Mesendoderm (in vitro differentiated cells): Measurements from ENCODE around the gene A4GNT.

Experiments
- DNase-seq: peaks from one replicate; pipeline ENCODE4 v3.0.0; 2013
- H2AK5ac ChIP-seq: 2 replicates; pipeline ENCODE4 v1.6.1; 2013; ENCODE audit warnings: low read length, inconsistent platforms
- H2BK120ac ChIP-seq: 2 replicates; pipeline ENCODE4 v1.6.1; 2013; ENCODE audit warnings: low read depth, mild to moderate bottlenecking, low read length, moderate library complexity, mixed read lengths
- H2BK15ac ChIP-seq: replicated peaks from 2 replicates; pipeline ENCODE4 v1.6.1; 2013; ENCODE audit warnings: low read depth, mild to moderate bottlenecking, moderate library complexity
- H2BK5ac ChIP-seq: 2 replicates; pipeline ENCODE4 v1.6.1; 2013; ENCODE audit warnings: low read length, inconsistent platforms
- H3K18ac ChIP-seq: 2 replicates; pipeline ENCODE4 v1.6.1; 2013; ENCODE audit warnings: mild to moderate bottlenecking, low read length, mixed read lengths
- H3K23ac ChIP-seq: one replicate; pipeline ENCODE4 v1.6.1; 2013; ENCODE audit warnings: low read length
- H3K27ac ChIP-seq: 2 replicates; pipeline ENCODE4 v1.5.1; 2013; ENCODE audit warnings: low read depth, mild to moderate bottlenecking, inconsistent platforms, low read length, moderate library complexity
- H3K27me3 ChIP-seq: 2 replicates; pipeline ENCODE4 v1.6.1; 2013; ENCODE audit warnings: low read length, control low read depth, mild to moderate bottlenecking, inconsistent platforms; ENCODE audit not compliant: insufficient read depth, poor library complexity
- H3K36me3 ChIP-seq: 2 replicates; pipeline ENCODE4 v1.6.1; 2013; ENCODE audit warnings: low read length, inconsistent platforms; ENCODE audit not compliant: control insufficient read depth, insufficient read depth
- H3K4ac ChIP-seq: one replicate; pipeline ENCODE4 v1.6.1; 2013; ENCODE audit warnings: low read depth, mild to moderate bottlenecking, low read length, moderate library complexity
- H3K4me1 ChIP-seq: 2 replicates; pipeline ENCODE4 v1.6.1; 2013; ENCODE audit warnings: low read depth, low read length, inconsistent platforms; ENCODE audit not compliant: control insufficient read depth
- H3K4me2 ChIP-seq: 2 replicates; pipeline ENCODE4 v1.6.1; 2013; ENCODE audit warnings: low read length
- H3K4me3 ChIP-seq: 2 replicates; pipeline ENCODE4 v1.5.1; 2013; ENCODE audit warnings: mild to moderate bottlenecking, low read length
- H3K56ac ChIP-seq: one replicate; pipeline ENCODE4 v1.6.1; 2013; ENCODE audit warnings: low read length
- H3K79me1 ChIP-seq: 2 replicates; pipeline ENCODE4 v1.6.1; 2013; ENCODE audit warnings: low read length, inconsistent platforms
- H3K79me2 ChIP-seq: 2 replicates; pipeline ENCODE4 v1.6.1; 2013; ENCODE audit warnings: mild to moderate bottlenecking, low read length; ENCODE audit not compliant: control insufficient read depth, insufficient read depth
- H3K9ac ChIP-seq: 2 replicates; pipeline ENCODE4 v1.6.1; 2013; ENCODE audit warnings: low read length, inconsistent platforms
- H4K5ac ChIP-seq: one replicate; pipeline ENCODE4 v1.6.1; 2013; ENCODE audit warnings: low read length
- H4K8ac ChIP-seq: one replicate; pipeline ENCODE4 v1.6.1; 2013; ENCODE audit warnings: low read depth, mild to moderate bottlenecking, control low read depth, low read length, moderate library complexity
- WGBS: extraction: QIAGEN DNeasy Blood & Tissue Kit; methylation state at CpG from one replicate; pipeline ENCODE4 v1.1.7; 2013; ENCODE audit warnings: low lambda C conversion rate, missing lambda C conversion rate; ENCODE audit not compliant: insufficient coverage; ENCODE audit errors: extremely low coverage; 5-methylcytosine and 5-hydroxymethylcytosine counted together

A4GNT gene

DNA sequence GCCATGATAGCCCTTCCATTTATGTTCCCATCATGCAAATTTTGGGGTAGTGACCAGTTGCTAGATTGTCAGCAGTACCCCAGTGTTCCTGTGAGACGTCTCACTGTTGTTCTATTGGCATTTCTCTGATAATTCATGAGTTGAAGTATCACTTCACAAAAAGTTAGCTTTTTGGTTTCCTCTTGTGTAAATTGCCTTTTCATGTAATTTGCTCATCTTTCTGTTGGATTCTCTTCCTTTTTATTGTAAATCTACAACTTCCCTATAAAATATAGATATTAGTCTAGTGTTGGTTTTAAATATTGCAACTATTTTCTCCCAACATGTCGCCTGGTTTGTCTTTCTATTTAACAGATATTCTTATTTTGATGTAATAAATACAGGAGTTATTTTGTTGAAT lies 7.5 kb upstream of the A4GNT start:
- H3K4ac ChIP-seq, result no peak overlapping the region
- H3K27me3 ChIP-seq, result no peaks in the 10 kb centered on the region
- no peak overlapping the region for H2BK120ac ChIP-seq
- H2AK5ac ChIP-seq, result no peak overlapping the region
- H3K4me2 ChIP-seq, result no peak overlapping the region
- H3K56ac ChIP-seq, result no peak overlapping the region
- H3K27ac ChIP-seq, result no peak overlapping the region
- H3K36me3 ChIP-seq, result no peaks in the 10 kb centered on the region
- peaks cover 2% of the 10 kb centered on the region for H3K4me1 ChIP-seq
- H3K23ac ChIP-seq, result no peak overlapping the region
- no peaks in the 10 kb centered on the region for H3K79me1 ChIP-seq
- no peak overlapping the region for H3K9ac ChIP-seq
- H3K18ac ChIP-seq, result no peak overlapping the region
- no peaks in the 10 kb centered on the region for H3K79me2 ChIP-seq
- H3K4me3 ChIP-seq, result no peak overlapping the region
- H2BK15ac ChIP-seq, result no peak overlapping the region
- no CpG with 5 or more reads among the region's 2 CpGs for WGBS
- no peak overlapping the region for H2BK5ac ChIP-seq
- DNase-seq, result no peak
- no peak overlapping the region for H4K5ac ChIP-seq
- H4K8ac ChIP-seq, result no peak overlapping the region

DNA sequence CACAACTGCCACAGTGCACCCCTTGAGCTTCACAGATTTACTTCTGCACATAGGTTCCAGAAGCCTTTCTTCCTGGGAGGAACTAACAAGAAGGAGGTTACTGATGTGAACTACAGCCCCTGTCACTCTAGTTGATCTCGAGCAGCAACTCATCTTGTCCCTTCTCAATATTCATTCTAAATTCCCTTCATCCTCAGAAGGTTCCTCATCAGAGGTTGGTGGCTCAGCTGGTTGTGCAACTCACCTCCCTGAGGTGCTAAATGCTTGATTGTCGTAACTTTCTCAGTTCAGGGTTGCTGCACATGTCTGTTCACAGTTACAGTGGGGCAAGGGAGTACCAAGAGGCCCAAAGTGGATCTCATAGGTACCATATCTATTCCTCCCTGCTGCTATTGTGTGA lies 5.7 kb upstream of the A4GNT start:
- Histone ChIP-seq H3K79me2 (no peaks in the 10 kb centered on the region), H3K4me1 (peaks cover 2% of the 10 kb centered on the region), H3K4me2 (no peak overlapping the region), H3K27ac (no peak overlapping the region), H3K27me3 (no peaks in the 10 kb centered on the region), H2BK120ac (no peak overlapping the region), H3K79me1 (no peaks in the 10 kb centered on the region), H3K4me3 (no peak overlapping the region), H2BK5ac (no peak overlapping the region), H2BK15ac (no peak overlapping the region), H3K4ac (no peak overlapping the region), H3K18ac (no peak overlapping the region), H4K8ac (no peak overlapping the region), H4K5ac (no peak overlapping the region), H3K23ac (no peak overlapping the region), H3K56ac (no peak overlapping the region), H3K36me3 (no peaks in the 10 kb centered on the region), H2AK5ac (no peak overlapping the region), H3K9ac (no peak overlapping the region)
- no CpG with 5 or more reads among the region's 2 CpGs for WGBS
- no peak for DNase-seq

DNA sequence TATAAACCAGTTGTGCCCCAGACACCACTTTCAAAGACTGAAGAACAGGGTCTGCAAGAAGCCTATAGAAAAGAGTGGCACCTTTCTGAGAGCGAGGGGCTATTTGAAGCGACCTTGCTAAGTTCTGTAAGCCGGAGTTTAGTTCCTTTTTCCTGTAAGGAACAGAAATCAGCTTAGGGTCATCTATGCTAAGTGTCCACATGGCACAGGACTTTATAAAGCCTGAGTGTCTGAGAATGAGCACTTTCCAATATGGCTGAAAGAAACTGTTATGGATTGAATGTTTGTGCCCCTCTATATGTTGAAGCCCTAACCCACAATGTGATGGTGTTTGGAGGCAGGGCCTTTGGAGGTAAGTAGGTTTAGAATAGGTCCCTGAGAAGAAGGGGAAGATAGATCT lies 4.0 kb upstream of the A4GNT start:
- H4K5ac ChIP-seq, result no peak overlapping the region
- no peak overlapping the region for H2BK5ac ChIP-seq
- no peak overlapping the region for H3K4me3 ChIP-seq
- WGBS, result no CpG with 5 or more reads among the region's 3 CpGs
- no peaks in the 10 kb centered on the region for H3K79me2 ChIP-seq
- peaks cover 2% of the 10 kb centered on the region for H3K4me1 ChIP-seq
- H3K4ac ChIP-seq, result no peak overlapping the region
- no peak overlapping the region for H3K18ac ChIP-seq
- no peak for DNase-seq
- H3K4me2 ChIP-seq, result no peak overlapping the region
- H2BK15ac ChIP-seq, result no peak overlapping the region
- no peak overlapping the region for H3K56ac ChIP-seq
- H2AK5ac ChIP-seq, result no peak overlapping the region
- H3K36me3 ChIP-seq, result no peaks in the 10 kb centered on the region
- no peak overlapping the region for H3K27ac ChIP-seq
- no peak overlapping the region for H2BK120ac ChIP-seq
- H3K23ac ChIP-seq, result no peak overlapping the region
- no peak overlapping the region for H4K8ac ChIP-seq
- H3K79me1 ChIP-seq, result no peaks in the 10 kb centered on the region
- H3K9ac ChIP-seq, result no peak overlapping the region
- no peaks in the 10 kb centered on the region for H3K27me3 ChIP-seq

DNA sequence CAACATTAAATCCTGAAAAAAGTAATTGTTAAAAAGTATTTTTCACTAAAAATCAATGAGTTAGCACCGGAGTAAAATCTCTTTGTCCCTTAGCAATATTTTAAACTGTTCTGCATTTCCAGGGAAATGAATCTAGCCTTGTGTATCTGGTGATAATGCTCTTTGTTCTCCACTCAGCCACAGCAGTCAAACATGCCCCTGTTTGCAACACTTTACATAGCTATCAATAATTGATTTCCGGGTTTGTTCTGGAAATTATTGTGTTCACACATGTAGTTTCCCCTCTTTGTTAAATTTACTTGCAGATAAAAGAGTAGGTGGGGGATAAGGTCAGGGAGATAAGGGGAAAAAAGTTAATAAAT lies 3.6 kb upstream of the A4GNT start:
- no CpG with 5 or more reads among the region's 2 CpGs for whole genome bisulfite sequencing
- H3K18ac ChIP-seq, result no peak overlapping the region
- H3K79me2 ChIP-seq, result no peaks in the 10 kb centered on the region
- H3K56ac ChIP-seq, result no peak overlapping the region
- no peak overlapping the region for H3K4ac ChIP-seq
- H2BK15ac ChIP-seq, result no peak overlapping the region
- no peaks in the 10 kb centered on the region for H3K27me3 ChIP-seq
- H3K79me1 ChIP-seq, result no peaks in the 10 kb centered on the region
- H4K8ac ChIP-seq, result no peak overlapping the region
- H3K23ac ChIP-seq, result no peak overlapping the region
- no peak overlapping the region for H2BK5ac ChIP-seq
- H3K27ac ChIP-seq, result no peak overlapping the region
- H3K4me3 ChIP-seq, result no peak overlapping the region
- H3K4me1 ChIP-seq, result peaks cover 2% of the 10 kb centered on the region
- H3K9ac ChIP-seq, result no peak overlapping the region
- no peak overlapping the region for H2AK5ac ChIP-seq
- no peak overlapping the region for H3K4me2 ChIP-seq
- DNase-seq, result no peak
- H4K5ac ChIP-seq, result no peak overlapping the region
- no peak overlapping the region for H2BK120ac ChIP-seq
- no peaks in the 10 kb centered on the region for H3K36me3 ChIP-seq

DNA sequence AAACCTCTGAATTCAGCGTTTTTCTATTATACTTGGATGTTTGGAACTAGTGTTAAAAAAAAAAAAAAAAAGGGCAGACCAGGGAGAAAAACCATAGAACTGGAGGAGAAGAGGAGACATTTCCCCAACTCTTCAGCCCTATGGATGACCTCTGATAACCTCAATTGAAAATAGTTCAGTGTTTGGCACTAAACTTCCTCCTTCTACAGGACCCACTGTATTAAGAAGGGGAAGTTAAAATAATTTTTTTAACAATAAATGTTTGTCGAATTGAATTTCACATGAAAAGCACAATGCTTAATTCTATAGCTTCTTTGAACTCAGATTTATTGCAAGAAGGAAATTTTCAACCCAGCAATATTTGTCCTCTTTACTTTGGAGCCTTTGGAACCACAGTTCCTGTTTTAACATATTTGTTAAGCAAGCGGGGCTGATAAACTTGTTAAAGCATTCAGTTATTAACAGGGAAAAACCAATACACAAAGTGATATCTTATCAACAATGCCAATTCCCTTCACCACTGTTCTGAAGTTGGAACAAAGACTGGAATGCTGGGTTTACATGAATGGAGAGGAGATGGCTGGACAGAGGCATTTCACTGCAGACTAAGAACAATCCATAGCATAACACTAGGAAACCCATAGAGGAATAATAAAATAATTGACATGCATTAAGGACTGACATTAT lies 3.1 kb upstream of the A4GNT start:
- Histone ChIP-seq H3K18ac (no peak overlapping the region), H4K8ac (no peak overlapping the region), H3K4me3 (no peak overlapping the region), H3K4me2 (no peak overlapping the region), H4K5ac (no peak overlapping the region), H2BK5ac (no peak overlapping the region), H3K27ac (no peak overlapping the region), H3K79me2 (no peaks in the 10 kb centered on the region), H3K4ac (no peak overlapping the region), H3K23ac (no peak overlapping the region), H3K36me3 (no peaks in the 10 kb centered on the region), H3K79me1 (no peaks in the 10 kb centered on the region), H2BK120ac (no peak overlapping the region), H3K9ac (no peak overlapping the region), H3K27me3 (no peaks in the 10 kb centered on the region), H2BK15ac (no peak overlapping the region), H3K56ac (no peak overlapping the region), H2AK5ac (no peak overlapping the region), H3K4me1 (peaks cover 2% of the 10 kb centered on the region)
- no CpG with 5 or more reads among the region's 3 CpGs for WGBS
- no peak for DNase-seq
